ENCODE data around the gene ZNRF4.

The ZNRF4 gene

GRCh38 chr19:5504114-5504513 lies 48.9 kb downstream of the ZNRF4 start:
- H3K27ac ChIP-seq = no peak overlapping the region
- no peaks in the 10 kb centered on the region for H3K27me3 ChIP-seq
- no peaks in the 10 kb centered on the region for H4K20me1 ChIP-seq
- H3K4me2 ChIP-seq = no peak overlapping the region
- H3K9ac ChIP-seq = no peak overlapping the region
- H3K4me3 ChIP-seq = no peak overlapping the region
- no peak for TF ChIP-seq Cebpa-rat (IDR thresholded peaks at IDR 0.05)
- H3K36me3 ChIP-seq = no peaks in the 10 kb centered on the region; a peak in 1 of 22 replicates
- H3K9me3 ChIP-seq (replicated peaks in 1 of 11) = peaks cover 31 to 52% (median 43%) of the 10 kb centered on the region in 11 experiments
- H3K4me1 ChIP-seq = no peaks in the 10 kb centered on the region

Measured in BLaER1 treated with 17β-estradiol and CSF1 and Interleukin-3, amounts not matched to agents 10 nM and 100 nM (cell line).